ENCODE results near the gene TMEM59.

- TF ChIP-seq CTCF (IDR thresholded peaks at IDR 0.05; ENCODE audit: low read depth, low read length) (no peak), MAX (IDR thresholded peaks at IDR 0.05; ENCODE audit: low read depth, low read length) (no peak)
These were observed 35.4 kb upstream of the TMEM59 start for GRCh38 chr1:54088385-54088784.

Data from NB4 (cell line).